ENCODE results near the gene C9orf40. TPM values are rescaled to one million over a fixed set of nuclear protein-coding genes. Genes with fewer than 3 reads are reported as not detected.

C9orf40 gene, protein sequence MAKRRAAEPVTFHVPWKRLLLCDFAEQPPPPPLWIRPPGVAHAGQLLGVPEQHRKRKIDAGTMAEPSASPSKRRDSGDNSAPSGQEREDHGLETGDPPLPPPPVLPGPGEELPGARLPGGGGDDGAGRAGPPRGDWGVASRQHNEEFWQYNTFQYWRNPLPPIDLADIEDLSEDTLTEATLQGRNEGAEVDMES
- 10 to 100 TPM in 1 of 12 donors, 1 to 10 TPM in 10, not detected in 1; 4.6 to 13.6 (median 6.4) TPM for polyA plus RNA-seq (ENCODE audit: insufficient read length in 12 of 12)
- long read RNA-seq, donor 1, transcript C9orf40-201 (2 exons, 2,327 nt): major isoform, 23 of 23 reads
- long read RNA-seq, donor 1, partial matches to known transcripts: 0 of 23 reads
- long read RNA-seq, donor 1, other reads (novel, unspliced or antisense): 0 of 23 reads
- long read RNA-seq, donor 2, transcript C9orf40-201 (2 exons, 2,327 nt): major isoform, 6 of 6 reads
- long read RNA-seq, donor 2, partial matches to known transcripts: 0 of 6 reads
- long read RNA-seq, donor 2, other reads (novel, unspliced or antisense): 0 of 6 reads
- long read RNA-seq, donor 3, partial matches to known transcripts: 0 of 2 reads
- long read RNA-seq, donor 3, other reads (novel, unspliced or antisense): 0 of 2 reads
- long read RNA-seq, donor 4, partial matches to known transcripts: 0 of 4 reads
- long read RNA-seq, donor 4, other reads (novel, unspliced or antisense): 0 of 4 reads
- long read RNA-seq, donor 5: 0 reads
- long read RNA-seq, donor 6, partial matches to known transcripts: 0 of 2 reads
- long read RNA-seq, donor 6, other reads (novel, unspliced or antisense): 0 of 2 reads
- long read RNA-seq, donor 7, partial matches to known transcripts: 0 of 1 reads
- long read RNA-seq, donor 7, other reads (novel, unspliced or antisense): 0 of 1 reads
- long read RNA-seq, donor 8, transcript C9orf40-201 (2 exons, 2,327 nt): major isoform, 8 of 8 reads
- long read RNA-seq, donor 8, partial matches to known transcripts: 0 of 8 reads
- long read RNA-seq, donor 8, other reads (novel, unspliced or antisense): 0 of 8 reads
- long read RNA-seq, donor 9, partial matches to known transcripts: 0 of 2 reads
- long read RNA-seq, donor 9, other reads (novel, unspliced or antisense): 0 of 2 reads
- long read RNA-seq, donor 10: 0 reads
- long read RNA-seq, donor 11, partial matches to known transcripts: 0 of 3 reads
- long read RNA-seq, donor 11, other reads (novel, unspliced or antisense): 0 of 3 reads

GRCh38 chr9:74952201-74953151 lies at the start of gene C9orf40:
Gene C9orf40, minus strand, starts transcription at chr9:74952912. Its CDS starts 301 bp downstream, at chr9:74952611.
- DNase-seq: peak; percentile 91

DNA sequence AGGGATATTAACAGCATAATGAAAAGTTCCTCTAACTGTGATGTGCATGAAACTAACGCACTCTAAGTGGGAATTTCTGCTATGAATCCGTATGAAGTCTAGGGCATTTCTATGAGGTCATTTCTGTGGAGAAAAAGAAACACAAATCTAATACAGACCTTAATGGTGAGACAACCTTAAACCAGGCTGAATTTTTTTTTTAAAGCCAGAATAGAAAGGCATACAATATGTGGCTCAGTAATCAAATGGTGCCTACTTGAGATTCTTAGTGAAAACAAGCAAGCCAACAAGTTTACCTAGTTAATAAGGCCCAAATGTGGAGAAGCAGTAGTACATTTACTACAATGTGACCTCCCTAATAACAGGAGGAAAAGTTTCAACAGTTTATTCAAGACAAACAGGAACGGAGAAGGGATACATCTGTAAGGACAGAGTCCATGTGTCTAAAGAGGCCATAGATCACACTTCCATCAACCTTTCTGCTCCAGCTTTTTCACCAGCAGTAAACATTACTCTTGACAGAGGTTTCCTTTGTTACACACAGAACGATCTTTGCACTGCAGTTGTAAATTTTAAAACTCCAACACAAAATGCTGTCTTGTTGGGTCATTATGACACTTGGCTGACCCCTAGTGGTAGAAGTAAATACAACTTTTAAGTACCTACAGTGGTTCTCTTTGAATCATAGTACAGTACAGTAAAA lies 49.2 kb upstream of the C9orf40 start:
- DNase-seq: peak; percentile 83

GRCh38 chr9:75000835-75001234 lies 48.1 kb upstream of the C9orf40 start:
- no peak for DNase-seq

DNA sequence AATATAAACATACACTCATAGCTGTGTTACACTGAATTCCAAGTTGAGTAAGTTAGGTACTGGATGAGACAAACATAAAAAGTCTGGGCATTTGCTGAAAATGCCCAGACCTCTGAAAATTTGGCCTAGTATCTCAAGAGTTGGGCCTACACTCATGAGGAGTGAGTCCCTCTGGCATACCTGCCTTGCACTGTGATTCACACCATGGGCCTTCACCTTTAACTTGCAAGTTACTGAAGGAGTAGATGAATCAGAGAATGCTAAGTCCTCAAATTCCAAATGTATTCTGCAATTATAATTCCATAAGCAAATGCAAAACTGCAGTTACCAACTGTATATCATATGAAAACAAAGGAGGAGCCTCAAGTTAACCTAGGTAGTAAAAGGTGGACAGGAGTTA lies 32.3 kb upstream of the C9orf40 start:
- DNase-seq: no peak

DNA sequence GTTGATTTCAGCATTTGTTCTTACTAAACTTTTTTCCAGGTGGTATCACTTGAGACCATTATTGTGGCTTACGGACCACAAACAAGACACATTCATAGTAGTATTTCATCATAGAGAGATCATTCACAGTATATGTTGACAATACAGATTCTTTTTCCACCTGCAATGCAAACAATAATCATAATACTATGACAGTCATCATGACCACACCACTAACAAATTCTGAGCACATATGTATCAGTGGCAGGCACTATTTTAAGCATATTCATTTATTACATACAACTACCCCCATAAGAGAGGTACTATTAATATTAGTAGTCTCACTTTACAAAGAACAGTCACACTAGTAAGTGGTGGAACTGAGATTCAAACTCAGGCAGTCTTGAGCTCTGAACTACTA lies 31.0 kb upstream of the C9orf40 start:
- no peak for DNase-seq

GRCh38 chr9:74979844-74980243 lies 27.1 kb upstream of the C9orf40 start:
- DNase-seq: no peak

DNA sequence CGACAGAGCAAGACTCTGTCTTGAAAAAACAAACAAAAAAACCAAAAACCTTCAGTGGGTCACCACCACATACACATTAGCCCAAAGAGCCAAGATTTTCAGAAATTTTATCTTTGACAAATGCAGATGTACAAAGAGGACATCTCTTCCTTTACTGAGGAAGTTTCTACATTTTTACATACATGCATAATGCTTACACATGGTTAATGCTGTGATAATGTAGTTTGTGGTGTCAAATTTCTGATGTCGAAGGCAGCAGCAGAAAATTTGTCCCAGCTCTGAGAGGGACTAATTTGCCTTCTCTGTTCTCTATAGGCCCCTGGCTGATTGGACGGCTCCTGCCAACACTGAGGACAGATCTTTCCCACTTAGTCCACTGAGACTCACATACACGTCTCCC lies 24.6 kb upstream of the C9orf40 start:
- DNase-seq: no peak

- DNase-seq: no peak
These were observed 22.8 kb upstream of the C9orf40 start for GRCh38 chr9:74975538-74975937.

- DNase-seq: no peak
These were observed 21.8 kb upstream of the C9orf40 start for GRCh38 chr9:74974558-74974957.

DNA sequence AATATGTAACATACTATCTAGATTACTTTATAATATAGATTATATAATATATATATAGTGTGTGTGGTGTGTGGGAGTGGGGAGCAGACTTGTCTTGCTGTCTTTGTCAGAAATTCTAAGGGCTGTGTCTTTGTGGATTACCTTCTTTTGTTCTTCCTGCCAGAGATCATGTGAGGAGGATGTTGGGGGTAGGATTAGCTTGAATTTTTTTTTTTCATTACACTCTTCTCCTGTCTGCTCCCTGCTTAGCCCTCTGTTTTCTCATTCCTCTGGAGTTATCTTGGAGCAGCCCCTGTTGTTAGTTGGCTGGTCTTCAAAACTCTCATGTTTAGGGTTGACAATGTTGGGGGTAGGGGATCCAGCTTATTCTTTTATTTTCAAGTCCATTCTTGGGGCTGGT lies 21.0 kb upstream of the C9orf40 start:
- DNase-seq: no peak

DNA sequence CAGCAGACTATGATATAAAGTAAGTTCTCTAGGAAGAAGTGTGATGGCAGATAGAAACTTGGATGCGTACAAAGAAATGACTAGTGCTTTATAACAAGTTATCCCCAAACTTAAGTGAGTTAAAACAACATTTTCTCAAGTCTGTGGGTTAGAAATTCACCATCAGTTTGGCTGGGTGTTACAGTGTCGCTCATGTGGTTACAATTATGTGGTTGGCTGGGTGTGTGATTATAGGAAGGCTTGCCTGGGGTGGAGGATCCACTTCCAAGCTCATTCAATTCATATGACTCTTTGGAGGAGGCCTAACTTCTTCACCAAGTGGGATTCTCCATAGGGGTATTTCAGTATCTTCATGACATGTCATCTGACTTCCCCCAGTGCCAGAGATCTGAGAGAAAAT lies 10.3 kb upstream of the C9orf40 start:
- no peak for DNase-seq

- no peak for DNase-seq
These were observed 8.8 kb upstream of the C9orf40 start for GRCh38 chr9:74961496-74961895.

DNA sequence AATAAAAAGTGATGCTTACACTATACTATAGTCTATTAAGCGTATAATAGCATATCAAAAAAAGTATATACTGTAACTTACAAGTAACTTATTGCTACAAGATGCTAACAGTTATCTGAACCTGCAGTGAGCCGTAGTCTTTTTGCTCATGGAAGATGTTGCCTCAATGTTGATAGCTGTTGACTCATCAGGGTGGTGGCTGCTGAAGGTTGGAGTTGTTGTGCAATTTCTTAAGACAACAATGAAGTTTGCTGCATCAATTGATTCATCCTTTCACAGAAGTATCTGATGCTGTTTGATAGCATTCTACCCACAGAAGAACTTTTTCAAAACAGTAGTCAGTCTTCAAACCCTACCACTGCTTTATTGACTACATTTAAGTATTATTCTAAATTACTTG lies 7.8 kb upstream of the C9orf40 start:
- DNase-seq: no peak

DNA sequence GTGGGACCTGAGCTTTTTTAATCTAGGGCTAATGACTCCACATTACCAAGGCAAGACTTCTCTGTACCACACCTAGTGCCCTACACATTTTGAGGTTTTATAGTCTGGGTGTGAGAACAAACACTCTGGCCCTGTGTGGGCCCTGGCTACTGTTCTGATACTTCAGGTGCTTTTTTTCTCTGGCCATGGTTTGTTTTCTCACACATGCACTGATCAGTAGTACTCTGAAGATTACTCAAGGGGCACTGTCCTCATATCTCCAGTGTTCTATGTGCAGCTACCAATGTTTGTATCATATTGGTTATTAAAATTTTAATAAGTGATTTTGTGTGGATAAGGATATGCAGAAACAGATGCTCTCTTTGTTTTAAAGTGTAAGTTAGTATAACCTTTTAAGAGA lies 5.9 kb upstream of the C9orf40 start:
- no peak for DNase-seq

DNA sequence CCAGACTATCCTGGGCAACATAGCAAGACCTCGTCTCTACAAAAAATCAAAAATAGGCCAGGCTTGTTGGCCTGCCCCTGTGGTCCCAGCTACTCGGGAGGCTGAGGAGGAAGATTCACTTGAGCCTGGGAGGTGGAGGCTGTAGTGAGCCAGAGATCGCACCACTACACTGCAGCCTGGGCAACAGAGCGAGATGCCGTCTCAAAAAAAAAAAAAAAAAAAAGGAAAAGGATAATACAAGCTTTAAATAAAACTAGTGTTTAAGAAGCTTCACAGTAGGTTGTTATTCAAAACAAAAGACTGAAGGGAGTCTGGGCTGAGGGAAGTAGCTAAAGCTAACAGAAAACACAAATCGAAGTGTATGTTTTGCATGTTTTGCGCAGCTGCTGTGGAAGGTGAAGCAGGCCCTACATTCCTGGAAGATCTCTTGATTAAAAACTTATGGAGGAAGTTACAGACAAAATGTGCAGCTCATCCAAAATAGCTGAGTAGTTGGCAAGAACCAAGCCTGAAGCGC lies 581 bp upstream of the C9orf40 start:
- peak; percentile 82 for DNase-seq

DNA sequence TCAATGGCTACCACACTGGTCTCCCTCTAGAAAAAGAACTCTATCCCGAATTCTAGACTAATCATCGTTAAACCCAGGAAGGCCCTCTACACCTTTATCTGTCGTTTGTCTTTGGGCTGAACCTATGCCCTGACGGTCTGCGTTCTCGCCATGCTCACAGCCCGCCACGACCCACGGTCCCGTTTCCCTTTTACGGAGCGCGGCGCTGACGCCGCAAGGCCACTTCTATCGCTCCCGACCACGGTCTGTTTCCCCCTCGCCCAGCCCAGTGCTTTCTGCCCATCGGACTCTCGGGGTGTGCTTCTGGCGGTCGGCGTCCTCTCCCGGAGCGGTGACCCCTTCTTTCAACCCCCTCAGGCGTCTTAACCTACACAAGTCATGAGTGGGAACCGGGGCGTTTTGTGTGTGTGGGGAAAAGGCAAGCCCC lies 974 bp downstream of the C9orf40 start:
- DNase-seq: peak; percentile 49

- no peak for DNase-seq
These were observed 1.5 kb downstream of the C9orf40 start for GRCh38 chr9:74951107-74951720.

- no peak for DNase-seq
These were observed 2.6 kb downstream of the C9orf40 start for GRCh38 chr9:74949859-74950855.

Measured in muscle of arm (tissue), 14 donors.